Suprapubic skin (tissue), 4 donors: ENCODE data around the gene TMEM179. TPM values are rescaled to one million over a fixed set of nuclear protein-coding genes. Genes with fewer than 3 reads are reported as not detected.

Source experiments
- DNase-seq, 2 donors: peaks; one replicate each; pipeline ENCODE4 v3.0.0-alpha.2; 2019; ENCODE audit warnings: low spot score in 2 of 2
- H3K27ac ChIP-seq: fragments of 200-600 bp; sonication (generic); one replicate; pipeline ENCODE4 v1.5.1; 2019
- H3K27me3 ChIP-seq: fragments of 200-600 bp; sonication (generic); one replicate; pipeline ENCODE4 v1.5.1; 2019
- H3K36me3 ChIP-seq: fragments of 200-600 bp; sonication (generic); one replicate; pipeline ENCODE4 v1.5.1; 2019
- H3K4me1 ChIP-seq: fragments of 200-600 bp; sonication (generic); one replicate; pipeline ENCODE4 v1.5.1; 2019
- H3K4me3 ChIP-seq: fragments of 200-600 bp; sonication (generic); one replicate; pipeline ENCODE4 v1.5.1; 2019; ENCODE audit warnings: mild to moderate bottlenecking
- H3K9me3 ChIP-seq: fragments of 200-600 bp; sonication (generic); one replicate; pipeline ENCODE4 v1.5.1; 2019
- EP300 ChIP-seq: sonication (generic); formaldehyde crosslinking; IDR thresholded peaks from one replicate; pipeline ENCODE4 v1.6.1; 2017; ENCODE audit warnings: antibody characterized with exemption
- POLR2A ChIP-seq, 2 donors: fragments of 450-650 bp; IDR thresholded peaks; one replicate each; pipeline ENCODE4 v1.6.1; 2017; ENCODE audit warnings: antibody characterized with exemption in 2 of 2, mild to moderate bottlenecking in 2 of 2, moderate library complexity in 2 of 2
- POLR2AphosphoS5 ChIP-seq, 3 donors: sonication (generic); formaldehyde crosslinking; IDR thresholded peaks; one replicate each; pipeline ENCODE4 v1.6.1; 2017; ENCODE audit warnings: antibody characterized with exemption in 3 of 3
- WGBS: methylation state at CpG from one replicate; pipeline ENCODE4 v1.1.5; 2018; 5-methylcytosine and 5-hydroxymethylcytosine counted together
- total RNA-seq, 4 donors: library from RNA; depleted of rRNA; stranded (reverse); fragments of >200 nt; gene quantifications; one replicate each; pipeline ENCODE4 v1.1.0, GENCODE V29; 2016
- TF ChIP-seq, protein P1 (sequence below), 2 donors: fragments of 200-600 bp in 1 of 2; fragments of 450-650 bp in 1 of 2; sonication (generic) in 1 of 2; IDR thresholded peaks; one replicate each; pipeline ENCODE4 v1.5.1; 2016 to 2019; ENCODE audit warnings: antibody characterized with exemption in 2 of 2, mild to moderate bottlenecking in 1 of 2, moderate library complexity in 1 of 2

Gene TMEM179
- total RNA-seq, 4 donors from 2014 or later, result not detected

DNA sequence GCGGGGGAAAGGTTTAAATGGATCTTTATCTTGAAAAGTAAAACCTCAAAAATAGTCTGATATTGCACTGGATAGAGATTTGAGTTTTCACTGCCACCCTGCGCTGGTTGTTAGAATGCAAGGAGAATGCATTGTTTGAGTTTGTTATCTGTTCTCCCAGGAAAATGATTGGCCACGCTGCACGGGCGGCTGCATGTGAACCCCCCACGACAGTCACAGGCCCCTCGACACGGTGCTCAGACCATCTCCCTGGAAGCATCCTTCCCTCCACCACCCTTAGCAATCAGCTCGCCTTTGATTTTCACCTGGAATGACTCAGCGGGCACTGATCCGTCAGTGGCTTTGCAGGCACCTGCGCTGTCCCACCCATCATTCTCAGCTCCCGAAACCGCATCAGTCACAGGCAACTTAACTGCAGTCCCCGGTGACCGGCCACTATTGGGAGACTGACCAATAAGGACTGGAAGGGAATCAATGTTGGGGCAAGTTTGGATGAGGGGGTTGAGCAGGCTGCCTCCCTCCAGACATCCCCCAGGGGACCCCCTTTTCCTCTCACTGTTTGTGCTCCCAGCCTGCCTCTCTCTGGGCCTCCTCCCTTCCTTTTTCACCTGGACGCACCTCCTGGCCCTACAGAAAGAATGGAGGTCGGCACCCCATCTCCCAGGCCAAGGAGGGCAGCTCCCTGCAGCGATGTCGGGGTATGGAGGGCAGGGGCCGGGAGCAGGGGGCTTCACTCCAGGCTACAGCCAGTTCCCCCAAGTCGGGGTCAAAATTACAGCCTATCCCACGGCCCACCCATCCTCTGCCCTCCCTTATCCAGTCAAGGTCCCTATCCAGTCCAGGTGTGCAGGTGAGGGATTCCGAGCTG is 53.5 kb downstream of the TMEM179 start:
- H3K9me3 ChIP-seq, result no peaks in the 10 kb centered on the region
- WGBS, result 79% methylated on average over 24 of the region's 24 CpGs
- TF ChIP-seq POLR2A (IDR thresholded peaks at IDR 0.05), result no peak
- TF ChIP-seq POLR2AphosphoS5 (IDR thresholded peaks at IDR 0.05), result no peak
- TF ChIP-seq, protein P1, sequence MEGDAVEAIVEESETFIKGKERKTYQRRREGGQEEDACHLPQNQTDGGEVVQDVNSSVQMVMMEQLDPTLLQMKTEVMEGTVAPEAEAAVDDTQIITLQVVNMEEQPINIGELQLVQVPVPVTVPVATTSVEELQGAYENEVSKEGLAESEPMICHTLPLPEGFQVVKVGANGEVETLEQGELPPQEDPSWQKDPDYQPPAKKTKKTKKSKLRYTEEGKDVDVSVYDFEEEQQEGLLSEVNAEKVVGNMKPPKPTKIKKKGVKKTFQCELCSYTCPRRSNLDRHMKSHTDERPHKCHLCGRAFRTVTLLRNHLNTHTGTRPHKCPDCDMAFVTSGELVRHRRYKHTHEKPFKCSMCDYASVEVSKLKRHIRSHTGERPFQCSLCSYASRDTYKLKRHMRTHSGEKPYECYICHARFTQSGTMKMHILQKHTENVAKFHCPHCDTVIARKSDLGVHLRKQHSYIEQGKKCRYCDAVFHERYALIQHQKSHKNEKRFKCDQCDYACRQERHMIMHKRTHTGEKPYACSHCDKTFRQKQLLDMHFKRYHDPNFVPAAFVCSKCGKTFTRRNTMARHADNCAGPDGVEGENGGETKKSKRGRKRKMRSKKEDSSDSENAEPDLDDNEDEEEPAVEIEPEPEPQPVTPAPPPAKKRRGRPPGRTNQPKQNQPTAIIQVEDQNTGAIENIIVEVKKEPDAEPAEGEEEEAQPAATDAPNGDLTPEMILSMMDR (IDR thresholded peaks at IDR 0.05), result no peak
- TF ChIP-seq EP300, result no peak
- H3K4me1 ChIP-seq, result no peaks in the 10 kb centered on the region
- DNase-seq, result peak; percentile 52 to 60
- peaks cover 80% of the 10 kb centered on the region for H3K27me3 ChIP-seq
- no peak overlapping the region for H3K27ac ChIP-seq
- no peak overlapping the region for H3K4me3 ChIP-seq
- no peaks in the 10 kb centered on the region for H3K36me3 ChIP-seq

DNA sequence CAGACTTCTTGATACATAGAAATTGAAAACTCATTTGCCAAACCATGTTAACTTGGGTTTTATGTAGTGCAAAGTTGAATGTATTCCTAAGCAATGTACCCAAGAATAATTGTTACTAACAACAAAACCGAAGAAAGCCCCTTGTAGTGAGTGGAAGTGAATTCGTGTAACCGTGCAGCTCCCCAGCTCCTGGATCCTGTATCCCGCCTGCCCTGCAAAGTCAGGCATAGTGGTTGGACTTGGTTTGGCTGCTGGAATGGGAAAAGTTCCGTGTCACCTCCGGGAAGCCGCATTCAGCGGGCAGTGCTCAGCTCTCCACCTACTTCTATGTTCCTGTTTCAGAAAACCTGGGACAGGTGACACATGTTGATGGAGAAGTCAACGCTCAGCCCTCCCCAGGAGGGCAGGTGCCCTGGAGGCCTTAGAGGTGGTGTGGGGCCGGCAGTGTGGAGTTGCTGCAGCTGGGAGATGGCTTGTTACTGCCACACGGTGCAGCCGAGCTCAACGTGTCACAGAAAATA is 54.2 kb downstream of the TMEM179 start:
- Histone ChIP-seq H3K9me3 (no peaks in the 10 kb centered on the region), H3K4me1 (peaks cover 7% of the 10 kb centered on the region), H3K27me3 (peaks cover 80% of the 10 kb centered on the region), H3K36me3 (no peaks in the 10 kb centered on the region), H3K4me3 (no peak overlapping the region), H3K27ac (no peak overlapping the region)
- TF ChIP-seq EP300 (no peak), POLR2A (IDR thresholded peaks at IDR 0.05) (no peak), POLR2AphosphoS5 (IDR thresholded peaks at IDR 0.05) (no peak)
- TF ChIP-seq, protein P1 (IDR thresholded peaks at IDR 0.05), result no peak
- peak in 1 of 2 donors; percentile 61 for DNase-seq
- WGBS, result 88% methylated on average over 13 of the region's 13 CpGs

DNA sequence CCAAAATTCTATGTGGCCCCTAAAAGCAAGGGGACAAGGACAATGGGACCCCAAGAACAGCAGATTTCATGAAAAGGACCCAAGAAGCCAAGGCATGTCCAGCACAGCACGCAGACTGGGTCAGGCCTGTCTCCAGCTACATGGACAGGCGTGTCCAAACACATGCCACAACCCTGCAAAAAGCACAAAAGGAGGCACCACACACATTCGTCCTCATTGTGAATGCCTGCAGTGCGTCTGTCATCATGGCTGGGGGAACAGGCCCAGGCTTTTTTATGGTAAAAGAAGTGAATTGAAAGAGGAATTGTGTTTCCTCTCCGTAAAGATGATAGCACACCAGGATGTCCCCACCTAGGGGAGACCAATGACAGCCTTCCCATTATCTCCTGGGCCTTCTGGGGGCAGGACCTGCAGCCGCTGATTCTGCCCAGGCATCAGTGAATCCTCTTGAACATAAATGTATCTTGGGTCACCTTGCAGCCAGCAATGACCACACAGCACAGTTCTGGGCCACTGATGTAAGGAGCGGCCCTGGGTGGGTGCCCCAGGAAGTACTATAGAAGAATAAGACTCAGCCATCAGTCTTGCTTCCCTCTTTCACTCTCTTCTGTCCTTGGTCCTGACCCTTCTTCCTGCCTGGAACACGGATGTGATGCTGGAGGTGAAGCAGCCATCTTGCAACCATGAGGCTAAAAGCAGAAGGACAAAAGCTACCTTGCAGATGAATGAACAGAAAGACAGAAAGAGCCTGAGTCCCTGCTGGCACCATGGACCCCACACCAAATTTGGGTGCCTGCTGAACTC is 54.8 kb downstream of the TMEM179 start:
- Histone ChIP-seq H3K4me3 (no peak overlapping the region), H3K27ac (no peak overlapping the region), H3K4me1 (peaks cover 12% of the 10 kb centered on the region), H3K9me3 (no peaks in the 10 kb centered on the region), H3K27me3 (peaks cover 82% of the 10 kb centered on the region), H3K36me3 (no peaks in the 10 kb centered on the region)
- peak in 1 of 2 donors; percentile 45 for DNase-seq
- 74% methylated on average over 8 of the region's 8 CpGs for WGBS
- TF ChIP-seq POLR2A (IDR thresholded peaks at IDR 0.05) (no peak), EP300 (no peak), POLR2AphosphoS5 (IDR thresholded peaks at IDR 0.05) (no peak)
- TF ChIP-seq, protein P1 (IDR thresholded peaks at IDR 0.05), result no peak

DNA sequence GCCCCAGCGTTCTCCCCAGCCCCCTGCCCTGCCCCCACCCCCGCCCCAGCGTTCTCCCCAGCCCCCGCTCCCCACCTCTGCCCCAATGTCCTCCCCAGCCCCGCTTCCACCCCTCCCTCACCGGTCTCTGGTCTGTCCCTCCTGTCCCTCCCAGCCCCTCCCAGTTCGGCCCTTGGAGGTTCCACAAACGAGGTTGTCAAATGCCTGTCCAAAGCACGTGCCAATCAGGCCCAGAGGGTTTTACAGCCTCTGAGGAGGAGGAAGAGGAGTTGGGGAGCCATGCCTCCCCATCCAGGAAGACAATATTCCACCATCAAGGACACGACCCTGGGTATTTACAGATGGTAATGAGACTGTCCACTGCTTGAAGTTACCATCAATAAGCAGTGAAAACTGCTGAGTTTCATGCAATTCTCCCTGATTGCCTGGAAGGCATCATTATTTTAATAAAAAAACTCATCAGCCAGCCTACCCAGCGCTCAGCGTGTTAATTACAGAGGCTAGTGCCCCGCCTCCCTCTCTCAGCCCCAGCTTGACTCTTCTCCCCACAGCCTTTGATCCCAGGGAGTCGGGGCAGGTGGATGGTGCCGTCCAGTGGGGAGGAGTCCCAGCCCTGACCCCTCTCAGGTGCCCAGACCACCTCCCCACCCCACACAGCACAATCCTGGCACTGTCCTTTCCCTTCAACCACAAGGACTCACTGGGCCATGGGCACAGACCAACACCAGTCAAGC is 55.6 kb downstream of the TMEM179 start:
- no peak overlapping the region for H3K27ac ChIP-seq

More for the DNA sequence above, 55.6 kb downstream of the TMEM179 start:
- peaks cover 12% of the 10 kb centered on the region for H3K4me1 ChIP-seq
- no peak overlapping the region for H3K4me3 ChIP-seq
- WGBS, result 31% methylated on average over 6 of the region's 15 CpGs
- DNase-seq, result peak in 1 of 2 donors; percentile 55
- H3K9me3 ChIP-seq, result no peaks in the 10 kb centered on the region
- no peaks in the 10 kb centered on the region for H3K36me3 ChIP-seq
- peaks cover 82% of the 10 kb centered on the region for H3K27me3 ChIP-seq
- TF ChIP-seq, protein P1 (IDR thresholded peaks at IDR 0.05), result no peak
- no peak for TF ChIP-seq POLR2A (IDR thresholded peaks at IDR 0.05)
- no peak for TF ChIP-seq EP300
- no peak for TF ChIP-seq POLR2AphosphoS5 (IDR thresholded peaks at IDR 0.05)
